ENCODE results near the gene CTNNA2. TPM values are rescaled to one million over a fixed set of nuclear protein-coding genes. Genes with fewer than 3 reads are reported as not detected.

Gene CTNNA2
- total RNA-seq, 1 experiment from 2014 or later = not detected

DNA sequence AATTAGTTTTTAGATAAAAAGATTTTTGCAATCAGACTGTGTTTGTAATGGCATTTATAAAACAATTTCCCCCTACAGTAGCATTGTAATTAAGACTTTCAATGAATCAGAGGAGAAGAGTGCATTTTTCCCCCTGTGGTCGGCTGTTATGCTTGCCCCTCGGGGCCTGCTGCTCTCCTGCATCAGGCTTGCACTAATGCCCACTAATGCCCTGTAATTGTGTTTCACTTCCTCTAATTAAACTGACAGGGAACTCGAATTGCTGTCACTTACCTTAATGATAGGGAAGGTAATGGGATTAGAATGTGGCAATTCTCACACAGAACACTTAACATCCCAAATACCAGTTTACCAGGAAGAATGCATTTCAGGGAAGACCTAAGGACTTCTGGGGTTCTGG, 852.9 kb downstream of the CTNNA2 start:
- ChIA-PET POLR2A (ENCODE audit: unreplicated experiment) (no interaction called here), CTCF (no interaction called here)
- Histone ChIP-seq H3K9me2 (ENCODE audit: insufficient read depth) (no peaks in the 10 kb centered on the region), H3K27ac (no peak overlapping the region), H3F3A (ENCODE audit: insufficient read depth, low read depth) (no peaks in the 10 kb centered on the region), H3K4me1 (replicated peaks; ENCODE audit: insufficient read depth) (no peaks in the 10 kb centered on the region), H3K36me3 (ENCODE audit: low read depth) (no peaks in the 10 kb centered on the region), H3K27me3 (ENCODE audit: insufficient read depth, low read depth) (peaks cover 9% of the 10 kb centered on the region; the same call in 1 of the 2 replicates), H2AFZ (no peak overlapping the region), H4K20me1 (ENCODE audit: insufficient read depth) (no peaks in the 10 kb centered on the region), H3K4me2 (no peak overlapping the region), H3K79me2 (ENCODE audit: low read depth) (no peaks in the 10 kb centered on the region), H3K9me3 (ENCODE audit: insufficient read depth, low read depth) (no peaks in the 10 kb centered on the region), H3K4me3 (no peak overlapping the region)
- TF ChIP-seq EZH2 (IDR thresholded peaks at IDR 0.05; ENCODE audit: low read depth) = no peak
- TF ChIP-seq CTCF (conservative IDR thresholded peaks at IDR 0.05) = no peak
- BruUV-seq (replicated peaks) = no TSS peak
- DNase-seq = no peak
- intact Hi-C loops (cut with micrococcal nuclease; ENCODE audit: unreplicated experiment) = no loop called here

- Histone ChIP-seq H3K9me3 (ENCODE audit: insufficient read depth, low read depth) (no peaks in the 10 kb centered on the region), H3K4me1 (replicated peaks; ENCODE audit: insufficient read depth) (no peaks in the 10 kb centered on the region), H3K27ac (no peak overlapping the region), H3F3A (ENCODE audit: insufficient read depth, low read depth) (no peaks in the 10 kb centered on the region), H3K4me2 (no peak overlapping the region), H3K27me3 (ENCODE audit: insufficient read depth, low read depth) (peaks cover 9% of the 10 kb centered on the region; the same call in 1 of the 2 replicates), H3K79me2 (ENCODE audit: low read depth) (no peaks in the 10 kb centered on the region), H3K36me3 (ENCODE audit: low read depth) (no peaks in the 10 kb centered on the region), H4K20me1 (ENCODE audit: insufficient read depth) (no peaks in the 10 kb centered on the region), H2AFZ (no peak overlapping the region), H3K4me3 (no peak overlapping the region), H3K9me2 (ENCODE audit: insufficient read depth) (no peaks in the 10 kb centered on the region)
- TF ChIP-seq EZH2 (IDR thresholded peaks at IDR 0.05; ENCODE audit: low read depth) (no peak), CTCF (conservative IDR thresholded peaks at IDR 0.05) (no peak)
- intact Hi-C loops (cut with micrococcal nuclease; ENCODE audit: unreplicated experiment) = no loop called here
- BruUV-seq (replicated peaks) = no TSS peak
- DNase-seq = no peak
- ChIA-PET CTCF (no interaction called here), POLR2A (ENCODE audit: unreplicated experiment) (no interaction called here)
Observed at GRCh38 chr2:80370375-80371009, 857.6 kb downstream of the CTNNA2 start.

DNA sequence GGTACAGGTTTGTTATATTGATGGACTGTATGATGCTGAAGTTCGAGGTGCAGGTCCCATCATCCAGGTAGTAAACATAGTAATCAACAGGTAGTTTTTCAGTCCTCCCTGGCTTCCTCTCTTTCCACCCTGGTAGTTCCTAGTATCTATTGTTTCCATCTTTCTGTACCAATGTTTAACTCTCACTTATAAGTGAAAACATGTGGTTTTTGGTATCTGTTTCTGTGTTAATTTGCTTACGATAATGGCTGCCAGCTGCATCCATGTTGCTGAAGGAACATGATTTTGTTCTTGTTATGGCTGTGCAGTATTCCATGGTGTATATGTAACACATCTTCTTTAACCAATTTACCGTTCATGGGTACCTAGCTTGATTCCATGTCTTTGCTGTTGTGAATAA, 861.3 kb downstream of the CTNNA2 start:
- CTCF ChIA-PET = no interaction called here

More for the DNA sequence above, 861.3 kb downstream of the CTNNA2 start:
- Histone ChIP-seq H3F3A (ENCODE audit: insufficient read depth, low read depth) (no peaks in the 10 kb centered on the region), H3K4me1 (replicated peaks; ENCODE audit: insufficient read depth) (no peaks in the 10 kb centered on the region), H3K79me2 (ENCODE audit: low read depth) (no peaks in the 10 kb centered on the region), H3K9me2 (ENCODE audit: insufficient read depth) (no peaks in the 10 kb centered on the region), H3K4me3 (no peak overlapping the region), H3K9me3 (ENCODE audit: insufficient read depth, low read depth) (no peaks in the 10 kb centered on the region), H3K36me3 (ENCODE audit: low read depth) (no peaks in the 10 kb centered on the region), H3K27ac (no peak overlapping the region), H3K27me3 (ENCODE audit: insufficient read depth, low read depth) (no peaks in the 10 kb centered on the region), H2AFZ (no peak overlapping the region), H4K20me1 (ENCODE audit: insufficient read depth) (no peaks in the 10 kb centered on the region), H3K4me2 (no peak overlapping the region)
- POLR2A ChIA-PET (ENCODE audit: unreplicated experiment) = no interaction called here
- BruUV-seq (replicated peaks) = no TSS peak
- DNase-seq = no peak
- intact Hi-C loops (cut with micrococcal nuclease; ENCODE audit: unreplicated experiment) = no loop called here
- TF ChIP-seq EZH2 (IDR thresholded peaks at IDR 0.05; ENCODE audit: low read depth) (no peak), CTCF (conservative IDR thresholded peaks at IDR 0.05) (no peak)

Data from PC-9 (cell line).